HG03196 (cell line): ENCODE results near the gene SIK3.

Experiments
- ATAC-seq: cut with Tn5 transposase; IDR thresholded peaks from one replicate; pipeline ENCODE4 v1.9.1; 2021; ENCODE audit not compliant: unreplicated experiment

The SIK3 gene

DNA sequence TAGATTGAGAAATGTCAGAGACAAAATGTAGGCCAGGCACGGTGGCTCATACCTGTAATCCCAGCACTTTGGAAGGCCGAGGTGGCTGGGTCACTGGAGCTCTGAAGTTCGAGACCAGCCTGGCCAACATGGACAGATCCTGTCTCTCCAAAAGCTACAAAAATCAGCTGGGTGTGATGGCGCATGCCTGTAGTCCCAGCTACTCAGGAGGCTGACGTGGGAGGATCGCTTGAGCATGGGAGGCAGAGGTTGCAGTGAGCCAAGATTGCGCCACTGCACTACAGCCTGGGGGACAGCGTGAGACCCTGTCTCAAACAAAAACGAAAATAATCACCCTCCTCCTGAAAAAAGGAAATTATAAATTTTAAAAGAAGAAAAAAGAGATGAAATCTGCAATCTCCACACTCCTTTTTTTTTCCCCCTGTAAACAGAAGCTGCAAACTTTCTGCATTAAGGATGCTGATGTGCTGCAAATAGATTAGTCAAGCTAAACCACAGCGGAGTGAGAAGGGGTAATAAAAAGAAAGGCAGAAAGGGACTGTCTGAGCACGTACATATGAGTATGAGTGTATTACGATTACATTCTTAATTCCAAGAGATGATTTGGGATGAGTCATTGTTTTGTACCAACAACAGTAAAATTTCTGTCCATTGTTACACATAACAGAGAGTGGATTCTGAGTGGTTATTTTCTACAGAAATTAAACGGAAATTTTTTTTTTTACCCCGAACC, 87.3 kb downstream of the SIK3 start:
- no peak for ATAC-seq

DNA sequence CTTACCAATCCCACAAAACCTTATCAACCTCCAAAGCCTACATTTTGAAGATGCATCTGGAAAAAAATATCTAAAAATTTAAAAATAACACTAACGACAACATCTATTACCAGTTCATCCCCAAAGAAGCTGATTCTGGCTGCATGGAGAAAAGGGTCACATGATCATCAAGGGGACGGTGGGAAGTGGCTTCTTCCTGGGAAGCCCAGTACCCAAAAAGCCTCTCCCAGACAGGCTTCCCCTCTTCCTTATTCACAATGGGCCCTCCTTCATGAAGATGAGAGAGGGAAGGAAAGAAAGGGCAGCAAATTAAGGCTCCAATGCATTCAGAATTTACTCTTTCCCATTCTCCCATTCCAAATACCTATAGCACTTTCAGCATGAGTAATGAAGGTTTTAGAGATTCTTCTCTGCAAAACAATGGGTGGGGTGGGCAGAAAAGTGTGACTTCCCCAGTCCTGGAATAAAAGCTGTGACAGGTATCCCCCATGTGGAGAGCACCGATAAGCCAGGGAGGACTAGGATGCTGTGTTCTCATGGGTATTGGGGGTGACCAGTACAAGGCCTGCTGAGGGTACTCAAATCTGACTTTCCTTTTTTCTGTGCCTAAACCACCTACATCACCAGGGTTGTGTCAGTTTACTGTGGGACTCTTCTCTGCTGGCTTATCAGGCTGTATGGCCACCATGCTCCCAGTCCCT, 88.2 kb downstream of the SIK3 start:
- ATAC-seq: no peak

DNA sequence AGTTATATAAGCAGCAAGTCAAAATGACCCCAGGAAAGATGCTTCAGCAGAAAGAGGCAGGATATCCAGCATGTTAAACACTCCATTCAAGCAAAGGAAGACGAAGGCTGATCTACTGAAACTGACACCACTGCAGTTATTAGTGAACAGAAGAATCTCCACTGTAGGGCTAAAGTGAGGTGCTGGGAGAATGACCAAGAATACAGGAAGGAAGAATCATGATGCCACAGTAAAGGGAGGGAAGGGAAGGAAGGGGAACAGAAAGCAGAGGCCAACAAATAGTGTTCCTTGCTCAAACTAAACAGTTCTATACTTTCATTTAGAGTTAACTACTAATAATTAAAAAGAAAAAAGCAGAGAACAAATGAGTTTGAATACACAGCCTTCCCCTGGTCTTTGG, 92.5 kb downstream of the SIK3 start:
- ATAC-seq: no peak

- no peak for ATAC-seq
Observed at GRCh38 chr11:117002639-117003299, 95.5 kb downstream of the SIK3 start.

DNA sequence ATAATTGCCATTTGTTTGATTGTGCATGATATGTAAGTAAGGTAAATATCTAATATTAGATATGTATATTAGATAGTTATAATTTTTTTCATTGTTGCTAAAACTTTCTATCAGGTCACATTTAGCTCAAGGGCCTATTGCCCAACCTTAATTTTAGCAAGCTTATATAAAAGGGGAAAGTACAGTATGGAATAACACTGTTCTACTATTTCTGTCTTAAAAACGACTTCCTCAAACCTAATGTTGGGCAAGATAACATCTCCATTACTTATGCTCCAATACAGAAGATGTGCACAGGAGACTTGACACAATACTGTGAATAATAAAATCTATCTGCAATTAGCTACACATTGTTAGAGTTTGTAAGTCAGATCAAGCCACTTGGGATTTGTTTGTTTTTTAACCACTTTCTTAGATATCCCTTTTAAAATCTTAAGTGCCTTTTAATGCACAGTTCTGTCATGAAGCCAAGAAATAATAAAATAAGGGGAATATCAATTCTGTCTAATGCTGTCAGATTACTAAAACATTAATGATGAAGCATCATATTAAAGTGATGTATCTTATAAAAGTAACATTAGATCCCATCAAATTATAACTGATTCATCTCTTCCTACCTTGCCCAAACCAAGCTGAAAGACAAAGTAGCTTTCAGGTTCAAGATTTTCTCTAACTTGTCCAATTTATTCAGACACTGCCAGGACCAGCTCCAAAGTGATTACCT, 98.1 kb downstream of the SIK3 start:
- no peak for ATAC-seq

DNA sequence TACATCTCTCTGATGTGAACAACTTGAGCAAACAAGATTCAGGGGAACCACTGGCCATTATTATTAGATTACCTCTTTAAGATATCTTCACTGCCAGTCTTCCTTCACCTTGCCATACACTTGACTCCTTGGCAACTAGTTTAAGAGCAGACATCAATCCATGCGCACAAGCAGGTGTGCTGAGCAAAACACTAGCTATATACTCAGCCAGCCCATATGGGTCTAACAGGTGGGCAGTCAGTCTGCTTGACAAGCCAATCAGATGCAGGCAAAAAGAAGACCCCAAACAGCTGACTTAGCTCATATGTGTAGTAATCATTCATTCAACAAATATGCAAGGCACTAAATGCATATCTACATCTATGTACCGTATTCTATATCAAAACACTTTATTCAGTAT, 101.2 kb downstream of the SIK3 start:
- no peak for ATAC-seq

DNA sequence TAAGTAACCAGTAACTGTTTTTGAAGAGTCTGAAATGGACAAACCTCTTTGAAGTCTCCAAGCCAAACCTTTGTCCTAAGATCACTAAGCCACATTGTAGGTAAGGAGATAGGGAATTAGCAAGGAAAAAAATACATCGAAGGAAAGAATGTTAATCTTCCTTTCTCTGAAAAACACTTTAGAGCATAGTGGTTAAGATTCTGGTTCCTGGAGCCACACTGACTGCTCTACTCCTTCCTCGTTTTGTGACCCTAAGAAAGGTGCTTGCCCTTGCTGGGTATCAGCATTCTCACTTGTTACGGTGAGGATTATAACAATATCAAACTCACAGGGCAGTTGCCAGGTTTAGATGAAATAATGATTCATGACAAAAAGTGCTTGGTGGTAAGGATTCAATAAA, 104.0 kb downstream of the SIK3 start:
- no peak for ATAC-seq

DNA sequence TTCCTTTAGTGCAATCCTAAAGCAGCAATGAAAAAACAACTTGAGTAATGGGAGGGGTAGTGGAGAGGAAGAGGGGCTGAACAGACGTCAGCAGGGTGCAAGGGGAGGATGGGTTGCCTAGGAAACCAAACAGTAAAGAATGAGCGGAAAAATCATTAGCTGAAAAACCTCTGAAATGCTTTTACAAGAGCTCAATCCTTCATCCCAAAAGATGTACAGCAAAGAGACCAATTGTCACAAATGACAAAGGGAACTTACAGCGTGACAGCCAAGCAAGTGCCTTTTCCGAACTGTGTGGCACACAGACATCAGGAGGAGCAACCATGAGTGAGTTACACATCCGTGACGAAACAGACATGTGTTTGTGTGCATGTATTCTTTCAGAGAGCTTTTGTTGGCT, 104.6 kb downstream of the SIK3 start:
- no peak for ATAC-seq

DNA sequence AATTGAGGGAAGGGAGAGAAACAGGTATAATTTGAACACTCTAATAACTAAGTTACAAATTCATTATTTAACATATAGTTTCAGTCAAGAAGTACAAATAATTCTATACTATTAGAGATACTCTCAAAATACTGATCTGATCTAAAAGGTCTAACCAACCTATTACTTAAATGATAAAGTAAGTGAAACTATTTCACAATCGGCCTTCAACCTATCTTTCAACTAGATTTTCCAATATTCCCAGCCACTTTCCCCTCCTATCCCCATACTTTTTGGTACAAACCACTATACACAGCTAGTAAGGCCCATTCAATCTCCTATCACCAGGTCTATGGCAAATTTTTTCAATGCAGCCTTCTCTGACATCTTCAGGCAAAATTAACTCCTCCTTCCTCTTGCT, 106.7 kb downstream of the SIK3 start:
- ATAC-seq: no peak

- no peak for ATAC-seq
Observed at GRCh38 chr11:116990811-116991210, 107.4 kb downstream of the SIK3 start.

GRCh38 chr11:116990061-116990473, 108.2 kb downstream of the SIK3 start:
- ATAC-seq: no peak

GRCh38 chr11:116989184-116989583, 109.0 kb downstream of the SIK3 start:
- no peak for ATAC-seq

GRCh38 chr11:116986521-116987105, 111.6 kb downstream of the SIK3 start:
- no peak for ATAC-seq

DNA sequence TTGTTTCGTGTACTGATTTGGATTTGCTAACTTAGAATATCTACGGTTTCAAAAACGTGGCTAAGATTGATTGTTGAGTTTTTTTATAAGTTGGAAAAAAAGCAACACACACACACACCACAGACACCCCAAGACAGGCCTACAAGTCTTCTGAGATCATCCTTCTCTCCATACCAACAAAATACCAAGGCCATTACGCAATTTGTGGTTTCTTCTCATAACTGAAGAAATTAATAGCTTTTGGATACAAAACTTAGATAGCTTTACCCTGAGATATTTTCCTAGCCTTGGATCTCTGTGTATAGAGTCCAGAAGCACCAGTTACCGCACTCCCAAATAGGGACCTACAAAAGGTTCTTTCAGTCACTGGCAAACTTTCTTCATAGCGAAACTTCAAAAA, 113.6 kb downstream of the SIK3 start:
- no peak for ATAC-seq

DNA sequence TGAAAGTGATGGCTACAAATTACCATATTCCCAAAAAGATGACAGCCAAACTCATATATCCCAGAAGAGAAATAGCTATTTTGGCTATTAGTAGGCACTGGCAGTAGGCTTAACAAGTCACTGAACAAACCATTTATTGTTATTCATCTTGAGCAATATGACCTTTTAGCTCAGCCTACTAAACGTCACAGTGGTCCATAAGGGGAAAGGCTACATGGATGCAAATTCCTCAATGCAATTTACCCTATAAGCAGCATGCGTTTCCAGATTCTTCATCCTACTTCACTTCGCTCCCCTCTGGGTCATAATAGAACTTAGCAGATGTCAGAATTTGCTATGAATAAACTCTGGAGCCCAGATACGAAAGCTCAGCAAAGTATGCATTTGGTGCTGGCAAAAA, 114.0 kb downstream of the SIK3 start:
- ATAC-seq: no peak

DNA sequence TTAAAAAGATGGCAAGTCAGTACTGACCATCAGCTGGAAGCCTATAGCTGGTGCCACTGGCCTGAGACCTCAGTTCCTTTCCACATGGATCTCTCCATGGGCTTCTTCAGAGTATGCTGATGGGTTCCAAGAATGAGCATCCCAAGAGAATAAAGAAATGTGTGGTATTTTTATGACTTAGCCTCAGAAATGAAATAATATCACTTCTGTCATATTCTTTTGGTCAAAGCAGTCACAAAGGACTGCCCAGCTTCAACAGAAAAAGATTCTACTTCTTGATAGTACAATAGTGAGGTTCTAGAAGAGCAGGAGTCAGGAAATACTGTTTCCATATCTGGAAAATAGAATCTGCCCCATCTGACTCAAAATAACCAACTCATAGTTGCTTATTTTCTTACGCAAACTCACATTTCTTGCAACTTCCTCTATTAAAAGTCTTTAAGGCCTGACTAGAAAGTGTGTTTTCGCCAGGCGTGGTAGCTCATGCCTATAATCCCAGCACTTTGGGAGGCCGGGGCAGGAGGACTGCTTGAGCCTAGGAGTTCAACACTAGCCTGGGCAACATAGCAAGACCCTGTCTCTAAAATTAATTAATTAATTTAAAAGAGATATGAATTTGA, 116.9 kb downstream of the SIK3 start:
- no peak for ATAC-seq

- ATAC-seq: peak; percentile 75
Observed at GRCh38 chr11:116980136-116980793, 118.0 kb downstream of the SIK3 start.

DNA sequence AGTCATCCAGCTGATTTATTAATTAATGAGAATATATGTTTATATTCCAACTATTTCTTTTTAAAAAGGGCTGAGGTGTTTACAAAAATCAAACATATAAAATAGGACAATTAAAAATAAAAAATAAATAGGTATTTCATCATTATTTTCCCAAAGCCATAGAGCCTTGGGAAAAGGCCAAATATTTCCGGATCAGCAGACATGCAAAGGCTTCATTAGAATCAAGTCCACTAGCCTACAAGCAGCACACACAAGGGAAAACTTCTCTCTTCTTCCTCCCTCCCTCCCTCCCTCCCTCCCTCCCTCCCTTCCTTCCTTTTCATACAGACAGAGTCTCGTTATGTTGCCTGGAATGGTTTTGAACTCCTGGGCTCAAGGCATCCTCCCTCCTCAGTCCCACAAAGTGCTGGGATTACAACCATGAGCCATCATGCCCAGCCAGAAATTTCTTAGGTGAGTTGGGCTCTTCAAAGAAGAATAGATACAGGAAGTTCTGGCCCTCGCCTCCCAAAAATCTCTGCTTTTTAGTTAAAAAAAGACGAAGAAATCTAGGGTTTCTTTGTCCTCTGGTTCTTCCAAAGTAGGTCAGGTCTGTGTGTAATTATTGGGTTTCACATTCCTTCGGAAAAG, 121.2 kb downstream of the SIK3 start:
- ATAC-seq: no peak

- ATAC-seq: no peak
Observed at GRCh38 chr11:116975661-116976060, 122.6 kb downstream of the SIK3 start.

DNA sequence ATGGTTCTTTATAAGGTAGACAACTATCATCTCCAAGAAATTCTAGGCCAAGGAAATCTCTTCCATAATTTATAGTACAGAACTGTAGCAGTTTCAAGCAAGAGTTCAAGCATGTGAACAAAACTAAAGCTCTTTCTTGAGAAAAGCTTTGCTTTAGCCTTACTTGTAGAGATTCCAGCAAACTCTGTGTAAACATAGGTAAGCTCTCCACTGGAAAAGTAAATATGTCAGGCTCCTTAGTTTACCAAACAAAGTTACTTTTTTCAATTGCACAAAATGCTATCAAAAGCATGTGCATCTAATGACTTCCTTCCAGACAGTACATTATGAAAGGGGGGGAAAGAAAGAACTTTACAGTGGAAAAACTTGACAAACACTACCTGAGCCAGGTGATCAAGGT, 125.0 kb downstream of the SIK3 start:
- no peak for ATAC-seq
